Lower leg skin (tissue), 3 donors: ENCODE measurements around the gene TOMM70.

Experiments
- CTCF ChIP-seq, 3 donors: fragments of 450-650 bp; IDR thresholded peaks; one replicate each; pipeline ENCODE4 v1.5.1; 2016; ENCODE audit warnings: antibody characterized with exemption in 3 of 3, mild to moderate bottlenecking in 3 of 3, moderate library complexity in 2 of 3
- POLR2A ChIP-seq, 2 donors: fragments of 450-650 bp; IDR thresholded peaks; one replicate each; pipeline ENCODE4 v1.6.1; 2016 to 2017; ENCODE audit warnings: antibody characterized with exemption in 2 of 2, mild to moderate bottlenecking in 1 of 2, moderate library complexity in 1 of 2

- TF ChIP-seq POLR2A (IDR thresholded peaks at IDR 0.05) (no peak), CTCF (IDR thresholded peaks at IDR 0.05) (no peak)
Observed at GRCh38 chr3:100335434-100335833, 65.5 kb downstream of the TOMM70 start.
